Measurements from ENCODE around the gene GRIK5. TPM values are rescaled to one million over a fixed set of nuclear protein-coding genes. Genes with fewer than 3 reads are reported as not detected.

The GRIK5 gene
- total RNA-seq, 1 donor = 0.18 TPM

- no peak for DNase-seq (ENCODE audit: low read depth)
- no peak for TF ChIP-seq CTCF (IDR thresholded peaks at IDR 0.05; ENCODE audit: insufficient read depth, low read length)
- no peak overlapping the region for H3K4me3 ChIP-seq (ENCODE audit: low read depth, low read length)
These were observed 92.1 kb downstream of the GRIK5 start for GRCh38 chr19:41977916-41978315.

DNA sequence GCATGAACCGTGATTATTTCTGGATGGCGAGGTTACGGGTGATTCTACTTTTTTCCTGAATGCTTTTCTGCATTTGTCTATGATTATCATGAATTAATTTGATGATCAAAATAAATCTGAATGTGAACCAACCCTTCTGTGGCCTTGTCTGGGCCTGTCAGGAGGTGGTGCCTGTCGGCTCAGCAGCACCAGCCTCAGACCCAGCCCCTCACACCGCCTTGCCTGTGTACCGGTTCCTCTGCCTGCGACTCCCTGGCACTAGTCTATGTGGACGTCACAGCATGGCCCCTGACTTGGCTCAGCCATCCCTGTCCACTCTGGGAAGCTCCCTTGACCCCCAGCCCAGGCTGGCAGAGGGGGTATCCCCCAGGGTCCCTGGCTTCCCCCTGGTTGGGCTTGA lies 95.4 kb downstream of the GRIK5 start:
- TF ChIP-seq CTCF (IDR thresholded peaks at IDR 0.05; ENCODE audit: insufficient read depth, low read length) = no peak
- no peak overlapping the region for H3K4me3 ChIP-seq (ENCODE audit: low read depth, low read length)
- no peak for DNase-seq (ENCODE audit: low read depth)

GRCh38 chr19:41971363-41971762 lies 98.6 kb downstream of the GRIK5 start:
- DNase-seq (ENCODE audit: low read depth) = no peak
- H3K4me3 ChIP-seq (ENCODE audit: low read depth, low read length) = no peak overlapping the region
- no peak for TF ChIP-seq CTCF (IDR thresholded peaks at IDR 0.05; ENCODE audit: insufficient read depth, low read length)

- no peak for DNase-seq (ENCODE audit: low read depth)
- TF ChIP-seq CTCF (IDR thresholded peaks at IDR 0.05; ENCODE audit: insufficient read depth, low read length) = no peak
- no peak overlapping the region for H3K4me3 ChIP-seq (ENCODE audit: low read depth, low read length)
These were observed 100.1 kb downstream of the GRIK5 start for GRCh38 chr19:41969772-41970458.

DNA sequence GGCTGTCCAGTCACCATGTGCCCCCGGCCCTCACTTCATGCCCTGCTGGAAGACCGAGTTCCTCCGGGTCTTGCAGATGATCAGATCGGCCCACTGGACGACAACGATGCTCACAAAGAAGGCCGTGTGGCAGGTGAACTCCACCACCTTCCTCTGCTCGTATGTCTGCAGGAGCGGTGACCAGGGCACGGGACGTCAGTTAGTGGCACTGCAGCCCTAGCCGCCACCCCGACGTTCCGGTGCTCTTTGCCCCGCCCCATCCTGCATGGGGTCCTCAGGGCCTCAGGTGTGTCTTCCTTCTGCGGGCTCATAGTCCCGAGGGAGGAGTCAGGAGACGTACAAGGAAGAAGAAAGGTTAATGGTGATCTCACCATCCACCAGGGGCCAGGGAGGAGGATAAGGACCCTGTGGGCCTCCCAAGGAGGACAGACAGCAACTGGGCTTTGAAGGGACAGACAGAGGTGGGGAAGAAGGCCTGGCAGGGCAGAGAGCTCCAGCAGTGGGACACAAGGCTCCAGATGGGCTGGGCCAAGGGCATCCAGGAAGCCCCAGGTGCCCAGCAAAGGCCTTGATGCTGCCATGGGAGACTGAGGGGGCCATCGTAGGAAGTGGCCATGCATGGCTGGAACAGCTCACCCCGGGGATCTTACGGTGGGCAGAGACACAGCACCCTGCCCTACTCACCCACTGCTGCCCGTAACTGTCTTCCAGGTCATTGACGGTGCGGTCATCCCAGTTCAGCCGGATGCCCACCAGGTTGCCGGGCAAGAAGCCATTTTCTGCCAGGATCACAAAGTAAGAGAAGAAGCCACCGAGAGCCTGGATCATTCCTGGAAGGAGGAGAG lies 101.0 kb downstream of the GRIK5 start:
- DNase-seq (ENCODE audit: low read depth) = no peak
- no peak overlapping the region for H3K4me3 ChIP-seq (ENCODE audit: low read depth, low read length)
- no peak for TF ChIP-seq CTCF (IDR thresholded peaks at IDR 0.05; ENCODE audit: insufficient read depth, low read length)

- TF ChIP-seq CTCF (IDR thresholded peaks at IDR 0.05; ENCODE audit: insufficient read depth, low read length) = no peak
- DNase-seq (ENCODE audit: low read depth) = no peak
- no peak overlapping the region for H3K4me3 ChIP-seq (ENCODE audit: low read depth, low read length)
These were observed 102.8 kb downstream of the GRIK5 start for GRCh38 chr19:41967054-41967783.
